ENCODE measurements around the gene TMEM53.

Gene TMEM53

GRCh38 chr1:44698138-44698537 lies 23.9 kb upstream of the TMEM53 start:
- no peak overlapping the region for H3K4me3 ChIP-seq (replicated peaks; ENCODE audit: low read depth, low read length)
- TF ChIP-seq, protein P1, sequence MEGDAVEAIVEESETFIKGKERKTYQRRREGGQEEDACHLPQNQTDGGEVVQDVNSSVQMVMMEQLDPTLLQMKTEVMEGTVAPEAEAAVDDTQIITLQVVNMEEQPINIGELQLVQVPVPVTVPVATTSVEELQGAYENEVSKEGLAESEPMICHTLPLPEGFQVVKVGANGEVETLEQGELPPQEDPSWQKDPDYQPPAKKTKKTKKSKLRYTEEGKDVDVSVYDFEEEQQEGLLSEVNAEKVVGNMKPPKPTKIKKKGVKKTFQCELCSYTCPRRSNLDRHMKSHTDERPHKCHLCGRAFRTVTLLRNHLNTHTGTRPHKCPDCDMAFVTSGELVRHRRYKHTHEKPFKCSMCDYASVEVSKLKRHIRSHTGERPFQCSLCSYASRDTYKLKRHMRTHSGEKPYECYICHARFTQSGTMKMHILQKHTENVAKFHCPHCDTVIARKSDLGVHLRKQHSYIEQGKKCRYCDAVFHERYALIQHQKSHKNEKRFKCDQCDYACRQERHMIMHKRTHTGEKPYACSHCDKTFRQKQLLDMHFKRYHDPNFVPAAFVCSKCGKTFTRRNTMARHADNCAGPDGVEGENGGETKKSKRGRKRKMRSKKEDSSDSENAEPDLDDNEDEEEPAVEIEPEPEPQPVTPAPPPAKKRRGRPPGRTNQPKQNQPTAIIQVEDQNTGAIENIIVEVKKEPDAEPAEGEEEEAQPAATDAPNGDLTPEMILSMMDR (IDR thresholded peaks at IDR 0.05; ENCODE audit: low read depth, low read length, missing control alignments) = no peak
- no peak for DNase-seq (ENCODE audit: extremely low read depth, low read depth)

DNA sequence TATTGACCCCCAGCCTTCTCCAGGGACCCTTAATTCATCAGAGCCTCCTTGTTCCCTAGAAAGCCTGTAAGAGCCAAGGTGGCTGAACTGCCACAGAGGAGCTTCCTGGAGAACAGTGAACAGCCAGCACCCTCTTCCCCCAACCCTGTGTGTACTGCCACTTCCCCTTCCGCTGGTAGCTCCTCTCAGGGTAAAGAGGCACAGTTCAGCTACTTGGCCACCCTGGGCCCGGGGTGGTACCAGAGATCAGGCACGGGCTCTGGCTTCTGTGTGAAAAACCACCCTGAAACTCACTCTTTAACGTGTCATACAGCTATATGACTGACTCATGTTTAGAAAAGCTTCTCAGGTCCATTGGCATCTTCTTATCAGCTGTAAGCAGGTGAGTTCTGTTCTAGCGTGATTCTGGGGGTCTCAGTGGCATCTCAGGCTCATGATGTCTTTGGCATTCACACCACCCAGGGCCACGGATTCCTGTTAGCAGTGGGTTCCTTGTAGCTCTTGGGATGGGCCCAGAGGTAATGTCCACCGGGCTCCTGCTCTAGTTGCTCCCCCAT lies 22.6 kb upstream of the TMEM53 start:
- DNase-seq (ENCODE audit: extremely low read depth, low read depth) = no peak
- TF ChIP-seq, protein P1 (IDR thresholded peaks at IDR 0.05; ENCODE audit: low read depth, low read length, missing control alignments) = no peak
- H3K4me3 ChIP-seq (replicated peaks; ENCODE audit: low read depth, low read length) = no peak overlapping the region

- no peak for DNase-seq (ENCODE audit: extremely low read depth, low read depth)
- TF ChIP-seq, protein P1 (IDR thresholded peaks at IDR 0.05; ENCODE audit: low read depth, low read length, missing control alignments) = no peak
- H3K4me3 ChIP-seq (replicated peaks; ENCODE audit: low read depth, low read length) = no peak overlapping the region
Observed at GRCh38 chr1:44696101-44696500, 21.8 kb upstream of the TMEM53 start.

DNA sequence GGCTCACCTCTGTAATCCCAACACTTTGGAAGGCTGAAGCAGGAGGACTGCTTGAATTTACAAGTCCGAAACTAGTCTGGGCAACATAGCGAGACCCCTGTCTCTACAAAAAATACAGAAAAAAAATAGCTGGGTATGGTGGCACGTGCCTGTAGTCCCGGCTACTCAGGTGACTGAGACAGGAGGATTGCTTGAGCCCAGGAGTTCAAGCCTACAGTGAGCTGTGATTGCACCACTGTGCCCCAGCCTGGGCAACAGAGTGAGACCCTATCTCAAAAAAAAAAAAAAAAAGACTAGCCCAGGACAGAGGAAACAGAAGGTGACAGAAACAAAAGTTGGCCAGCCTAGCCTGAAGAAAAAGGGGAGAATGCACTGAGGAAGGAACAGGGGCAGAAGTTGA lies 21.4 kb upstream of the TMEM53 start:
- TF ChIP-seq, protein P1 (IDR thresholded peaks at IDR 0.05; ENCODE audit: low read depth, low read length, missing control alignments) = no peak
- H3K4me3 ChIP-seq (replicated peaks; ENCODE audit: low read depth, low read length) = no peak overlapping the region
- DNase-seq (ENCODE audit: extremely low read depth, low read depth) = no peak

GRCh38 chr1:44694863-44695478 lies 20.7 kb upstream of the TMEM53 start:
- TF ChIP-seq, protein P1 (IDR thresholded peaks at IDR 0.05; ENCODE audit: low read depth, low read length, missing control alignments) = no peak
- no peak overlapping the region for H3K4me3 ChIP-seq (replicated peaks; ENCODE audit: low read depth, low read length)
- DNase-seq (ENCODE audit: extremely low read depth, low read depth) = no peak

DNA sequence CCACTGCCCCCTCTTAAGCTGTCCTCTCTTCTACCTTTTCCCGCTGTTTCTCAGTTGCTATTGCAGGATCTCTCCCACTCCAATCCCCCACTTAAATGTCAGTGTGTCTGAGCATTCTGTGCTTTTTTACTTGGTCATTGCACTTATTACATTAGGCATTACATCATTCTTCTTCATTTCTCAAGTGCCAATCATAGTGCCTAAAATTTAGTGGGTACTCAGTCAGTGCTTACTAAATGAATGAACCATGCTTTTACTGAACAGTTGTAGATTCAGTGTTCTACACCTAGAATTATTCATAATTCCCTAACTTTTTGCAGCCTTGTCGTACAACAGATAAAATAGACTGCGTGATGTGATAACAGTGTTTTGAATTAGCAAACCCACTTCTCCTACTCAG lies 19.6 kb upstream of the TMEM53 start:
- H3K4me3 ChIP-seq (replicated peaks; ENCODE audit: low read depth, low read length) = no peak overlapping the region
- DNase-seq (ENCODE audit: extremely low read depth, low read depth) = no peak
- TF ChIP-seq, protein P1 (IDR thresholded peaks at IDR 0.05; ENCODE audit: low read depth, low read length, missing control alignments) = no peak

DNA sequence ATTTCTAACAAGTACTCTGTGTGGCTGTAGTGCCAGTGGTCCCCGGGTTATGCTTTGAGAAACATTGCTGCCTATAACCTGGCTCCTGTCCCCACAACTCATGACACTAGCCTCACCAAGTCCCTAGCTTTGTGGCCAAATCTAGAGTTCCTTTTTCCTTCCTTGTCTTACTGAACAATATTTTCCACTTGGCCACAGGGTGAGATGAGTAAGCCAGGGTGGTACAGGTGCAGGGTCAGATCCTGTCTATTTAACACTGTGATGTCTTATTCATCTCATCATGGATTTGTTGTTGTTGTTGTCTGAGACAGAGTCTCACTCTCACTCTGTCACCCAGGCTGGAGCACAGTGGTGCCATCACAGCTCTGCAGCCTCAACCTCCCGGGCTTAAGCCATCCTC lies 18.9 kb upstream of the TMEM53 start:
- TF ChIP-seq, protein P1 (IDR thresholded peaks at IDR 0.05; ENCODE audit: low read depth, low read length, missing control alignments) = no peak
- DNase-seq (ENCODE audit: extremely low read depth, low read depth) = no peak
- H3K4me3 ChIP-seq (replicated peaks; ENCODE audit: low read depth, low read length) = no peak overlapping the region

All from HFF-Myc (cell line).